HepG2 (cell line): ENCODE measurements around the gene RBBP8NL. TPM values are rescaled to one million over a fixed set of nuclear protein-coding genes. Genes with fewer than 3 reads are reported as not detected.

ENCODE experiments used
- GATA4 ChIP-seq: sonication (generic); IDR thresholded peaks from 2 replicates; pipeline ENCODE4 v1.6.1; 2016; ENCODE audit warnings: antibody characterized with exemption, low read depth, borderline replicate concordance
- HHEX ChIP-seq: IDR thresholded peaks from 2 replicates; pipeline ENCODE4 v1.6.1; 2016; ENCODE audit warnings: control low read depth
- HNRNPL ChIP-seq: fragments of 200-400 bp; formaldehyde crosslinking; IDR thresholded peaks from 2 replicates; pipeline ENCODE4 v1.6.1; 2017; ENCODE audit warnings: mild to moderate bottlenecking, low read depth, low read length
- HOXD1 ChIP-seq: sonication (generic); formaldehyde crosslinking; IDR thresholded peaks from 2 replicates; pipeline ENCODE4 v1.5.0; 2020; ENCODE audit warnings: missing genetic modification reagents
- JARID2 ChIP-seq: sonication (generic); formaldehyde crosslinking; IDR thresholded peaks from 2 replicates; pipeline ENCODE4 v1.8.1; 2023; ENCODE audit warnings: missing genetic modification reagents, inconsistent platforms; ENCODE audit not compliant: insufficient replicate concordance
- PHF8 ChIP-seq: sonication (generic); formaldehyde crosslinking; IDR thresholded peaks from 2 replicates; pipeline ENCODE4 v1.5.0; 2020; ENCODE audit warnings: missing genetic modification reagents
- POGZ ChIP-seq: sonication (generic); formaldehyde crosslinking; IDR thresholded peaks from 2 replicates; pipeline ENCODE4 v1.4.0; 2020; ENCODE audit warnings: mild to moderate bottlenecking, missing genetic modification reagents
- POLR2G ChIP-seq: fragments of 200-400 bp; formaldehyde crosslinking; IDR thresholded peaks from 2 replicates; pipeline ENCODE4 v1.6.1; 2018; ENCODE audit warnings: mild to moderate bottlenecking, low read depth, low read length, moderate library complexity
- REST ChIP-seq, 2 experiments: IDR thresholded peaks; 2 replicates each; pipeline ENCODE4 v1.6.1; 2011 to 2012; ENCODE audit warnings: low read length in 2 of 2, borderline replicate concordance in 1 of 2, low read depth in 1 of 2, mild to moderate bottlenecking in 1 of 2, moderate library complexity in 1 of 2
- RFX5 ChIP-seq: IDR thresholded peaks from 2 replicates; pipeline ENCODE4 v1.6.1; 2011; ENCODE audit warnings: low read depth, low read length, improper control_type of control experiment
- TEAD3 ChIP-seq: optimal IDR thresholded peaks from 2 replicates; pipeline ENCODE3; 2016; ENCODE audit warnings: borderline replicate concordance
- THAP11 ChIP-seq: IDR thresholded peaks from 2 replicates; pipeline ENCODE4 v1.6.1; 2016; ENCODE audit warnings: missing biosample characterization, missing genetic modification reagents
- TRIM24 ChIP-seq: sonication (generic); formaldehyde crosslinking; IDR thresholded peaks from 2 replicates; pipeline ENCODE4 v1.8.0; 2022; ENCODE audit warnings: mild to moderate bottlenecking, missing genetic modification reagents
- ZBTB7B ChIP-seq: sonication (generic); formaldehyde crosslinking; IDR thresholded peaks from 2 replicates; pipeline ENCODE4 v1.4.0; 2020; ENCODE audit warnings: missing genetic modification reagents
- ZNF101 ChIP-seq: sonication (generic); formaldehyde crosslinking; IDR thresholded peaks from 2 replicates; pipeline ENCODE4 v1.4.0; 2020; ENCODE audit warnings: mild to moderate bottlenecking, low read depth, missing genetic modification reagents, borderline replicate concordance
- ZNF280D ChIP-seq: sonication (generic); formaldehyde crosslinking; IDR thresholded peaks from 2 replicates; pipeline ENCODE4 v1.5.1; 2020; ENCODE audit warnings: mild to moderate bottlenecking, missing genetic modification reagents
- ZNF451 ChIP-seq: sonication (generic); formaldehyde crosslinking; IDR thresholded peaks from 2 replicates; pipeline ENCODE4 v1.5.0; 2020; ENCODE audit warnings: mild to moderate bottlenecking, missing genetic modification reagents
- ZNF460 ChIP-seq: sonication (generic); formaldehyde crosslinking; IDR thresholded peaks from 2 replicates; pipeline ENCODE4 v1.5.1; 2020; ENCODE audit warnings: missing genetic modification reagents, mild to moderate bottlenecking, borderline replicate concordance
- ZNF619 ChIP-seq: sonication (generic); formaldehyde crosslinking; IDR thresholded peaks from 2 replicates; pipeline ENCODE4 v1.4.0; 2020; ENCODE audit warnings: mild to moderate bottlenecking, missing genetic modification reagents
- ZNF691 ChIP-seq: sonication (generic); formaldehyde crosslinking; IDR thresholded peaks from 2 replicates; pipeline ENCODE4 v1.4.0; 2020; ENCODE audit warnings: missing genetic modification reagents, low read depth, mild to moderate bottlenecking, borderline replicate concordance
- ZNF724P ChIP-seq: sonication (generic); formaldehyde crosslinking; IDR thresholded peaks from 2 replicates; pipeline ENCODE4 v1.8.0; 2022; ENCODE audit warnings: missing genetic modification reagents, borderline replicate concordance
- ZNF766 ChIP-seq: sonication (generic); formaldehyde crosslinking; IDR thresholded peaks from 2 replicates; pipeline ENCODE4 v1.5.0; 2020; ENCODE audit warnings: missing genetic modification reagents, borderline replicate concordance
- ZNF782 ChIP-seq: sonication (generic); formaldehyde crosslinking; IDR thresholded peaks from 2 replicates; pipeline ENCODE4 v1.4.0; 2020; ENCODE audit warnings: missing genetic modification reagents, mild to moderate bottlenecking, borderline replicate concordance
- polyA plus RNA-seq, 8 experiments: library from polyadenylated mRNA; depleted of rRNA in 3 of 8; stranded (reverse) in 7 of 8; unstranded in 1 of 8; fragments of >200 nt; fragmentation: Illumina TruSeq in 4 of 8; extraction: Trizol in 4 of 8; gene quantifications; 2 replicates each; pipeline versions ENCODE4 v1.2.1 to v1.2.3, GENCODE V29; 2011 to 2016; ENCODE audit warnings: low read depth in 4 of 8, missing spikeins in 1 of 8, mixed read lengths in 1 of 8; ENCODE audit not compliant: insufficient read depth in 1 of 8
- total RNA-seq, 5 experiments: library from RNA; depleted of rRNA; stranded (reverse); fragments of >200 nt; fragmentation: Illumina TruSeq; extraction: Trizol; gene quantifications; 2 replicates each; pipeline ENCODE4 v1.2.3, GENCODE V29; 2016; ENCODE audit warnings: low read depth in 1 of 5

Gene RBBP8NL
- total and polyA plus RNA-seq, 2 of the 13 experiments (the other 11 are each of a cell fraction or from before 2014, with no cell fraction given) = 0.69 to 0.86 TPM

GRCh38 chr20:62407221-62407992 lies 19.9 kb downstream of the RBBP8NL start, which contains the start of gene CABLES2 (continued):
- TF ChIP-seq TRIM24 (CRISPR knock-in tag) = no peak
- peak; percentile 85 for TF ChIP-seq THAP11
- no peak for TF ChIP-seq ZNF619 (CRISPR knock-in tag)
- no peak for TF ChIP-seq JARID2
- peak; percentile 75 for TF ChIP-seq PHF8
- TF ChIP-seq ZNF460 (CRISPR knock-in tag) = 0 out of 2 replicates have a peak, but pooled peaks have one; percentile 51
- TF ChIP-seq ZNF724P (CRISPR knock-in tag) = no peak; the same call in none of the 2 replicates
- no peak for TF ChIP-seq GATA4
- no peak for TF ChIP-seq RFX5
- TF ChIP-seq TEAD3 (CRISPR knock-in tag) = peak; percentile 57
- peak; percentile 89 for TF ChIP-seq ZNF451
- no peak for TF ChIP-seq HHEX
- TF ChIP-seq ZNF101 = 0 out of 2 replicates have a peak, but pooled peaks have one; percentile 81
- peak; percentile 94 for TF ChIP-seq ZNF766
- no peak for TF ChIP-seq POLR2G
- no peak for TF ChIP-seq REST (IDR thresholded peaks at IDR 0.05; ENCODE audit: borderline replicate concordance in 1 of 2, low read depth in 1 of 2, low read length in 2 of 2)
- TF ChIP-seq ZNF280D = peak; percentile 67
- peak; percentile 93; the same call in 1 of the 2 replicates for TF ChIP-seq HOXD1 (CRISPR knock-in tag)
- TF ChIP-seq ZNF691 (CRISPR knock-in tag) = peak; percentile 97
- peak; percentile 88 for TF ChIP-seq POGZ (CRISPR knock-in tag)
- peak; percentile 87; the same call in 1 of the 2 replicates for TF ChIP-seq ZBTB7B
- peak; percentile 89; the same call in 1 of the 2 replicates for TF ChIP-seq ZNF782 (CRISPR knock-in tag)
- TF ChIP-seq HNRNPL = peak; percentile 71; the same call in 1 of the 2 replicates
